IPS-11a (cell line): ENCODE data around the gene ZDHHC3.

Experiments
- H3K4me3 ChIP-seq: one replicate; pipeline ENCODE4 v1.5.1; 2013; ENCODE audit warnings: low read depth, low read length, control low read depth

ZDHHC3 gene

GRCh38 chr3:44899683-44900367, 76.1 kb downstream of the ZDHHC3 start:
- no peak overlapping the region for H3K4me3 ChIP-seq

- H3K4me3 ChIP-seq, result no peak overlapping the region
These were observed 79.5 kb downstream of the ZDHHC3 start for GRCh38 chr3:44896440-44896839.

DNA sequence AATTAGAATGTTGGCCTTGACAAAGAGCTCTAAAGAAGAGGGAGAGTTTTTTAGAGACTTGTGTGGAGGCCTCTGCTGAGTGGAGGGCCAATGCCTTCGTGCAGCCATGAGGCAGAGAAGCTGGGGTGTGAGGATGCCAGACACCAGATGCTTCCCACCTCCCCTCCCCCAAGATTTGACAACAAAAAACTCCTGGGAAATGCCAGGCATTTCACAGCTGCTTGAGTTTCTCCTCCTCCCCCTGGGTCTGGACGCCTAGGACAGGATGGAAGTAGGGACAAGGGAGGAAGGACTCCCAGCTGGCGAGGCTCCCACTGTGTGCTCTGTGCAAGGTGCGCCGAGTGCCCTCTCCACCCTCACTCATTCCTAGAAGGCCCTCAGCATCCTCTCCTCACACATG, 81.5 kb downstream of the ZDHHC3 start:
- H3K4me3 ChIP-seq, result no peak overlapping the region

DNA sequence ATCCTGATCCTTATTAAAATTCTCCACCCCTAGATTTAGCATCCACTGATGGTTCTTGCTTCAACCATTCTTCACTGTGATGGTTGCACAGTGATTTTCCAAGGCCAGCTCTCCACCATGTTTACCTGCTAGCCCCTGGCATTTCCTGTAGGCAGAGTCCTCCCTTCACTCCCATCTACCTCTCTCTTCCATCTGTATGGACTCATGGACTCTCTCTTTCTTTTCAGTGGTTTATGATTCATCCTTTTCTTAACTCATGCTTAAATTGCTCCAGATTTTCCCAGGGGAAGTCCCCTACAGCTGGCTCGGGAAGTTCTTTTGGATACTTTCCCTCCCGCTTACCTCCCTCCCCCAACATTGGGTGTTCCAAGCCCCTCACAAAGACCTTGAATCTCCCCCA, 82.9 kb downstream of the ZDHHC3 start:
- H3K4me3 ChIP-seq, result no peak overlapping the region

GRCh38 chr3:44892689-44893088, 83.3 kb downstream of the ZDHHC3 start:
- H3K4me3 ChIP-seq, result no peak overlapping the region

- no peak overlapping the region for H3K4me3 ChIP-seq
These were observed 85.1 kb downstream of the ZDHHC3 start for GRCh38 chr3:44890852-44891251.

GRCh38 chr3:44890258-44890657, 85.7 kb downstream of the ZDHHC3 start:
- H3K4me3 ChIP-seq, result no peak overlapping the region

DNA sequence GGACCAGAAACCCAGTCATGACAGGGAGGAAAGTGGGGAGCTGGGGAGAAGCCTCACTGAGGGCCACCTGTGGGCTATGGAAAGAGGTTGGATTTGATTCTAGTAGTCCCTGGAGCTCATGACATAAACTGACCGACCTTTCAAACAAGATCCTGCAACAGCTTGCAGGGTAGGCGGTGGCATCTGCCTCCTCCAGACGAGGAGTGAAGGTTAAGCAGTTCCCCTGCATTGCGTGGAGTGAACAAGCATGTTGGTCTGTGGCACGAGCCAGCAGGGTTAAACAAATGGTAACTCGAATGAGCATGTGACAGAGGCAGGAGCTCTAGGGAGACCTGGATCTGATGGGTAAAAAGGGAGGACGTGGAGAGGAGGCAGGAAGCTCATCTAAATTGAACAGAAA, 88.9 kb downstream of the ZDHHC3 start:
- no peak overlapping the region for H3K4me3 ChIP-seq

DNA sequence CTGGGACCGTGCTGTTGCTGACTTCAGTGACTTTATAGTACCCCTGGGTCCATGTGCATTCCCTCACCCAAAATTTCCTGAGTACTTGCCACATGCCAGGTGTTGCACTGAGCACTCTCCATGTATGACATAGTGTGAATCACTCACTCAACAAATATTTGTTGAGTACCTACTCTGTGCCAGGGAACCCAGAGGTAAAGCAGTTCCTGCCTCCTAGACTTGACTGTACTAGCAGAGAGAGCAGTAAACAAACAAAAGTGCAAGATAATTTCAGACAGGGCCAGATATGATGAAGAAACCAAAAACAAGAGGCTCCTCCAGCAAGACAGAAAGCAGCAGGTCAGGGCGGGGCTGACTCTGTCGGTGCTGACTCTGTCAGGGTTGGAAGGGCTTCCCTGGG, 89.4 kb downstream of the ZDHHC3 start:
- H3K4me3 ChIP-seq, result no peak overlapping the region

DNA sequence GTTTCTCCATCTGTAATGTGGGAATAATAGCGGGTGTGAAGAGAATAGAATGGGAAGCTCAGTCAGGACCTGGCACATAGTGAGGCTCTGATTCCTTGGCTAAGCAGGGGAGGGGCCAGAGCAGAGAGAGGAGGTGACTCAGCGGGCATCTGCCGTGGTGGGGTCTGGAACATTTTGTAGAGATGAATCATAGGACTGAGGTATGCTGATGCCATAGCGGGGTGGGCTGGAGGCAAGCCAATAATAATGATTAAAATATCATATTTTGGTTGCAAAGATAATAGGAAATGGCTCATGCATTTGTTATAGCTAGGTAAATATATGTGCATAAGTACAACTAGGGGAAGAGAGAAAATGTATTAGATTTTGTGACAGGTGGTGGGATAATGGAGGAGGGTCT, 90.4 kb downstream of the ZDHHC3 start:
- no peak overlapping the region for H3K4me3 ChIP-seq

- H3K4me3 ChIP-seq, result no peak overlapping the region
These were observed 92.0 kb downstream of the ZDHHC3 start for GRCh38 chr3:44883999-44884431.

DNA sequence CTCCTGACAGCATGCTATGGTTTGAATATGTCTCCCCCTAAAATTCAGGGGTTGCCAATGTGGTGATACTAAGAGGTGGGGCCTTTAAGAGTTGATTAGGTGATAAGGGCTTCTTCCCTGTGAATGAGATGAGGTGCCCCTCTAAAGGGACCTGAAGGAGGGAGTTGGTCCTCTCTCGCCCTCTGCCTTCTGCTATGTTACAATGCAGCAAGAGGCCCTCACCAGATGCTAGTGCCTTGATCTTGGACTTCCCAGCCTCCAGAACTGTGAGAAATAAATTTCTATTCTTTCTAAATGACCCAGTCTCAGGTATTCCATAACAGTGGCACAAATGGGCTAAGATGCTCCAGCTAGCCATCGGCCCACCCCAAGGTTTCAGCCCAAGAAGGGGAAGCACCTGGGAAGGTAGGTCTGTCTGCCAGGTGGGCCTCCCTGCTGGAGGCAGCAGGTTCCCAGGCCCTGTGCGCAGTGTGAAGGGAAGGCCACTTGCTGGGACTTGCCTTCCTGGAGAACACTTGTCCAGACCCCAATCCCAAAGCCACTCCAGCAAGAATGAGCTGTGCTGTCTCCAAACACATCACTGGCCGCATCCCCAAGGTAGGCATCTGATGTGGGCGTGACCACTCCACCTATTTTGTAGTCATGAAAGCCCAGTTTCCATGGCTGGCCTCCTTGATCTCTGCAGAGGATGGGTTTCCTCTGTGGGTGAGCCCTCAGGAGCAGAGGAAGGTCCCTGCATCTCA, 92.6 kb downstream of the ZDHHC3 start:
- no peak overlapping the region for H3K4me3 ChIP-seq

- no peak overlapping the region for H3K4me3 ChIP-seq
These were observed 95.7 kb downstream of the ZDHHC3 start for GRCh38 chr3:44880284-44880683.

DNA sequence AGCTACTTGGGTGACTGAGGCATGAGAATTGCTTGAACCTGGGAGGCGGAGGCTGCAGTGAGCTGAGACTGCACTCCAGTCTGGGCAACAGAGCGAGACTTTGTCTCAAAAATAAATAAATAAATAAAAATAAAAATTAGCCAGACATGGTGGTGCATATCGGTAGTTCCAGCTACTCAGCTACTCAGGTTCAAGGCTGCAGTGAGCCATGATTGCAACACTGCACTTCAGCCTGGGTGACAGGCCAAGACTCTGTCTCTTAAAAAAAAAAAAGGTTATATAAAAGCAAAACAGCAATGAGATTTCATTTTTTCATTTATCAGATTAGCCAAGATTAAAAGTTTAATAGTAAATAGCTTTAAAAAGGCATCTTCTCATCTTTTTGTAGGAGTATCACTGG, 98.6 kb downstream of the ZDHHC3 start:
- H3K4me3 ChIP-seq, result no peak overlapping the region

DNA sequence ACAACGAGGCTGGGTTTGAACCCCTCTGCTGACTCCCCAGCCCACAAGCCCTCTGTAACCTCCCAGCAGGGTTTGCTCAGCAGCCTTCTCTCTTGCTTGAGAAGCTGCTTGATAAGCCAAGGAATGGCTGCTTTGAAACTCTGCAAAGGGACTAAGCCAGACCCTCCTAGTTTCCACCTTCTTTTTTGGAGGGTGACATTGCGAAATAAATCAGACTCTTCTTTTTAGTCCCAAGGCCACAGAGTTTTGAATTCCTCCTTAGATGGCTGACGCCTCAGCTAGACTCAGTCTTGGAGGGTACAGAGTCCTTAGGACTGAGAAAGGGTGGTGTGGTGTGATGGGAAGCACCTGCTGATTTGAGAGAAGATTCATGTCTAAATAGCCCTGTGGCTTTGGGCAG, 100.4 kb downstream of the ZDHHC3 start:
- H3K4me3 ChIP-seq, result no peak overlapping the region
